NCI-H2227 treated with DMSO at 0.1 percent for 48 hours (cell line): Measurements from ENCODE around the gene MOB3B.
"Not testable (repeated sequence)": the region's sequence is repeated elsewhere in the genome, so short reads cannot be mapped to it uniquely, and the experiment has no call there.

Experiments
- DNase-seq: peaks from one replicate; lab custom pipeline; 2025; lab: John Stamatoyannopoulos, UW

Gene MOB3B

DNA sequence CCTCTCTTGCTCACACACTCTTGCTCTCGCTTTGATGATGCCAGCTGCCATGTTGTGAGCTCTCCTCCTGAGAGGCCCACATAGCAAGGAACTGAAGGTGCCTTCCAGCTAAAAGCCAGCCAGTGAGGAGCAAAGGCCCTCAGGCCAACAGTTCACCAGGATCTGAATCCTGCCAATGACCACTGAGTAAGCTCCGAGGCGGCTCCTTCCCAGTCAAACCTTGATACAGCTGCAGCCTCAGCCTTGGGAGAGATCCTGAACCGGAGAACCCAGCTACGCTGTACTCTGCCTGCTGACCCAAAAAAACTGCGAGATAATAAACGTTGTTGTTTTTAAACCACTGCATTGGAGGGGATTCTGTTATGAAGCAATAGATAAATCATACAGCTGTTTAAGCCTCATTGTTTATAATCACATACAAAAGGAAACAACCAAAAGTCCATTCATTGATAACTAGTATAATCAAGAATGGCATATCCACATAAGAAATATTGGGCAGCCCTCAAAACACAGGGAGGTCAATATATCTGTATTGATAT lies 54.5 kb downstream of the MOB3B start:
- DNase-seq = no peak

DNA sequence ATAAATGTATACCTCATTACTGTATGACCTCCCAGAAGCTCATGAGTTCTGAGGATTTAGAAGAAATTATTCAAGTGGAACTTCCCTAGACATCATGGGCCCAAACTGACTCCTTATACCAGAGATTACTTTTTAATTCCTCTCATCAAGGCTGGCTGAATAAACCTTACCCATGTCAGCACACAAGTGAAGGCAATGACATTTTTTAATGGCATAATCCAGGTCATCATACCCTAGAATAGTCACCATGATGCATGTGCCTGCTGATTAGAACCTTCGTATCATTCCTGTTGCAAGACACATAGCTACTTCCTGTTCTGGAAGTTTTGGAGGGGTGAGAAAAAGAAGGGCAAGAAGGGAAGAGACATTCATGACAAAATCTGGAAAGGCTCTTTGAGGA lies 55.3 kb downstream of the MOB3B start:
- DNase-seq = no peak

DNA sequence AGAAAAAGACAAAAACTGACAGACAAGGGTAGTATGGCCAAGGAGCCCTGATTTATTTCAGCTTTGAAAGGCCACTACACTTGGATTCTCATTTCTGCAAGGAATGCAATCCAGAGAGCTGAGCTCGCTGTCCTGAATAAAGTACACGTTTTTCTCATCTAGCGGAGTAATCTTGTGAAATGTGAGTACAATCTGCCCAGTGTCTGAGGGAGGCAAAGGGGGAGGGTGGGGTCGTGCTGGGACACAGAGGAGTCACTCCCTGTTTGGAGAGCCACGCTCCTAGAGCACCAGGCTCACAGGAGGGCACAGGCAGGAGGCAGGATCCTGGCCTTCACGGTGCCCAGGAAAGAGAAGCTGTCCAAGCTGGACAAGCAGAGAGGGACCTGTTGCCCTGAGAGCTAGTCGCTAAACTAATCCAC lies 56.5 kb downstream of the MOB3B start:
- no peak for DNase-seq

DNA sequence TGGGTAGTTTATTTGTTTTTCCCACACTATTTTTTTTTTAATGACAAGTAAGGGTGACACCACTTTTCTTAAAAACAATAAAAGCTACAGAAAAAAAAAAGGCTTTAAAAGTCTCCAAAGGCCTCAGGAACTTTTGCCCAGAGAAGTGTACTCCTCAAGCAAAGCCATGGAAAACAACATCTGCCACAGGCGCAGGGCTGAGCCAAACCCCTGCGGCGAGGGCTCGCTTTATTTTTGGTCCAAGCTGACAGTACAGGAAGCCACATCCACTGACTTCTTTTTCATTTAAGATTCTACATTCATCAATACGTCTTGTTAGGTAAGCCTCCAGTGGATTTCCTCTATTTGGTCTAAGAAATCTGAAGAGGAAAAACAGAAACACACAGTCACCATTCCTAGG lies 57.4 kb downstream of the MOB3B start:
- DNase-seq = no peak

DNA sequence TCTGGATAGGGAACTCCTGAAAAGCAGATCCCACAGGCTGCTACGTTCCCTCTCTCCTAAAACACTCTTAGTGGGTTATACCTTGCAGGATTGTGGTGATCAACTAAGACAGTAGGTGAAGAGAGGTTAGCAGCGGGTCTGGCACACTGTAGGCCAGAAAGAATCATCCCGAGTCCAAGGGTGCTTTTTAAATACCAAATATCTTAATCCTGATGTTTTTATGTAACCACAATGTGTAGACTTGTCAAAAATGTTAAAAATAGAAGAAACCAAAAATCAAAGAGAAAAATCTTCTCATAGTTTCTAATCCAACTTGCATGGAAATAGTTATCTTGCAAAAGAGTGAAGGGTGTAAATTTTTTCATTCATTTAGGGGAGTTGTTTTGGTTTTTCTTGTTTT lies 57.8 kb downstream of the MOB3B start:
- DNase-seq = no peak

DNA sequence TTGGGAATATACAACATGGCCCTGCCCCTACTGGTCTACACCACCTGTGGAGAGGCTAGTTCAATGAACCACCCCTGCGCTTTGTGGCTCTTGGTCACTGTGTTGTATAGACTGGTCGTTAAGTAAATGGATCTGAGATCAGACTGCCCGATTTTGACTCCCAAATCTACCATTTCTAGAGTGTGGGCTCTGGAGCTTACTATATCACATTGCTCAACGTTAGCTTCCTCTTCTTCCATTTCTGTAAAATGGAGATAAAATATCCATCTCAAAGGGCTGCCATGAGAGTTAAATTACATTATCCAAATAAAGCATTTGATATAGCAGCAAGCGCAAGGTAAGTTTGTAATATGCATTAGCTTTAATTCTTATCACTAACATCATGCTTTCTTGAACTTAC lies 58.2 kb downstream of the MOB3B start:
- no peak for DNase-seq

DNA sequence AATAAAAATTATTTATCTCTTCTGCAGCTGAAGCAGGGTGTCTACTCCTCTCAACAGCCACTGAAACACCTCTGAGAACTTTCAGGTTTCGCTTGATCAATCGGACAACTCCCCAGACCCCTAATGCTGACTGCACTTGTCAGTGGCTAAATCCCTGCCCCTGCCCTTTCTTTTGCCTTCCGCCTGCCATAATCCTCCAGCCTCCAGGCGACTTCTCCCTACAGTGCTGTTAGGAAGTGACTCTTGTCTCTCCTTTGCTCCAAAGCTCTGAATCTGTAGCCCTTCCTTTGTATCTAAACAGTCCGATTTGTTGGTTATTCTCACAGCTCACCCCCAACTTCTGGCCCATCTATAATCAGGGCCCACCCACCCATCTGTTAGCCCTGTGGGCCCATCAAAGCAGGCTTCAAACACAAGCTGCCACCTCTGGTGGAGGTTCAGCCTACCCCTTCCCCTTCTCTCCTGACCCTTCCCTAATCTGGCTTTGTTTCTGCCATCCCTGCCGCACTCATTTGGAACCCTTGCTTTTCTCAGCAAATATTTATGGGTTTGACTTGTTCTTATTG lies 59.2 kb downstream of the MOB3B start:
- DNase-seq = no peak

DNA sequence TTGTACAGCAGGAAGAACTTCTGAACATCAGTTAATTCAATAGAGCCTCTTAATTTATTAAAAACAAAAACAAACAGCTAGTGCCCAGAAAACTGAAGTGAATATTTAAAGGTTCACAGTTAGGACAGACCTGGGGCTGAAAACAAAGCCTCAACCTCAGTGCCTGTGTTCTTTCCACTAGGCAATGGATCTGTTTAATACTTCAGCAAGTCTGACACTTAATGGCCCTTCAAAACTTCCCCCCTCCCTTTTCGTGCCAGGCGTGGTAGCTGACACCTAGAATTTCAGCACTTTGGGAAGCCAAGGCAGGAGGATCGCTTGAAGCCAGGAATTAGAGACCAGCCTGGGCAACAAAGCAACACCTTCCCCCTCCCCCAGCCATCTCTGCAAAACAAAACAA lies 60.1 kb downstream of the MOB3B start:
- DNase-seq = no peak

DNA sequence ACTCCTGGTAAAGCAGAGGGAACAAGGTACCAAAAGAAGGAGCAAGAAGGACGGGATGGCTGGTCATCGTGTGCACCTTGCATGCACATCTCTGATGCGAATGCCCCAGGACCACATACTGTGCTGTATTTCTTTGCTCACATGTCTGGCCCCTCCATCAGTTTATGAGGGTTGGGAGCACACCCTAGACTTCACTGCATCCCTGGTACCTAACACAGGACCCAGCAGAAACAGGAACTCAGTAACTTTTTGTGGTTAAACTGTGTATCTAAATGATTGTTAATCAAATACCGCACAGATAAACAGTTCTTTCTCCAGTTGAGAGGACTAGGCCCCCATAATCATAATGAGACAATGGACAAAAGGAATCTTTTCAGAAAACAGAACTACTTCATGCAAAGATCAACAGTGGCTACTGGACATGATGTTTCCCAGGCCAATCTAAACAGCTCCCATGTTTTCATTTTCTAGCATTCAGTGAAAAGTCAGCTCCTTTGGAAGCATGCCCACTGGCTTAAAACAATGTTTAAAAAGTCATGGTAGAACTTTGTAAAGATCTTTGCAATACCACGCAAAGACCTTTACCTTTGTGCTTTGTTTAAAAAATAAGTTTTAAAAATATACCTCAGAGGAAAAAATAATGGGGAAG lies 61.0 kb downstream of the MOB3B start:
- no peak for DNase-seq

DNA sequence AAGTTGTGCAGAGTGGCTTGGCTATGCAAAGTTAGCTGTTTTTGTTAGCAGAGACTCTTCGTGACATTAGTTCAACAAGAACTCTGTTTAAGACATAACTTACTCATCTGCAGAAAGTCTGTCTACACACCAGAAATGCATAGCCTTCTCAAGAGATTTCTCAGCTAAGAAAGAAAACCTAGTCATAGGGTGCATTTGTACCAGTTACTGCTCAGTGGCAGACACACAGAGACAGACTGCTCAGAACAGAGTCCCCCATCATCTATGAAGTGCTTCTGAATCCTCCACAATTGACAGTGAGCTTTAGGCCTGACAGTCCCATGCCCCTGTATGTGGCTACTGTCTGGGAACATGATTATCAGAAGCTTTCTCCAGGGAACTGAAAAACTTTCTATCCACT lies 61.6 kb downstream of the MOB3B start:
- DNase-seq = no peak

DNA sequence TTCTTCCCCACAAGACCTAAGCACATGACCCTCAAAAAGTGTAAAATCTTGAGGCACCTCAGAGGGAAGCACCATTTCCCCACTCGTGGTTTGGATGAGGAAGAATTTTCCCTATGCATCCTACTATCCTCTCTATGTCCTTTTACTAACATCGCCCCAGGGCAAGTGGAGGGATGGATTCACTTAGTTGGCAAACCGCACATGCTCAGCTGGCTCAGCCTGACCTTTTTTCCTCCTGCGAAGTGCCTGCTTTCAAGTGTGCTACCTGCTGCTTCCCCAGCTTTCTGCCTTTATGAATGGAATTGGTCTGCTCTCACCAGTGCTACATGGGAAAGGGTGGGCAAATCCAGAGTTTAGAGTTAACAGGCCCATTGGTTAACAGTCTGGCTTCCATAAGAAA lies 62.1 kb downstream of the MOB3B start:
- no peak for DNase-seq

DNA sequence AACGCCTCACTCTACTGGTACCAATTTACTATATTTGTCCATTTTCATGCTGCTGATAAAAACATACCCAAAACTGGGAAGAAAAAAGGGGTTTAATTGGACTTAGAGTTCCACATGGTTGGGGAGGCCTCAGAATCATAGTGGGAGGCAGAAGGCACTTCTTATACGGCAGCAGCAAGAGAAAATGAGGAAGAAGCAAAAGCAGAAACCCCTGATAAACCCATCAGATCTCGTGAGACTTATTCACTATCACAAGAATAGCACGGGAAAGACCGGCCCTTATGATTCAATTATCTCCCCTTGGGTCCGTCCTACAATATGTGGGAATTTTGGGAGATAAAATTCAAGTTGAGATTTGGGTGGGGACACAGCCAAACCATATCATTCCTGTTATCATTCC lies 63.1 kb downstream of the MOB3B start:
- not testable (repeated sequence) for DNase-seq

DNA sequence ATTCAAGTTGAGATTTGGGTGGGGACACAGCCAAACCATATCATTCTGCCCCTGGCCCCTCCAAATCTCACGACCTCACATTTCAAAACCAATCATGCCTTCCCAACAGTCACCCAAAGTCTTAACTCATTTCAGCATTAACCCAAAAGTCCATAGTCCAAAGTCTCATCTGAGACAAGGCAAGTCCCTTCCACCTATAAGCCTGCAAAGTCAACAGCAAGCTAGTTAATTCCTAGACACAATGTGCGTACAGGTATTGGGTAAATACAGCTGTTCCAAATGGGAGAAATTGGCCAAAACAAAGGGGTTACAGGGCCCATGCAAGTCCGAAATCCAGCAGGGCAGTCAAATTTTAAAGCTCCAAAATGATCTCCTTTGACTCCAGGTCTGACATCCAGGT lies 64.7 kb downstream of the MOB3B start:
- not testable (repeated sequence) for DNase-seq

DNA sequence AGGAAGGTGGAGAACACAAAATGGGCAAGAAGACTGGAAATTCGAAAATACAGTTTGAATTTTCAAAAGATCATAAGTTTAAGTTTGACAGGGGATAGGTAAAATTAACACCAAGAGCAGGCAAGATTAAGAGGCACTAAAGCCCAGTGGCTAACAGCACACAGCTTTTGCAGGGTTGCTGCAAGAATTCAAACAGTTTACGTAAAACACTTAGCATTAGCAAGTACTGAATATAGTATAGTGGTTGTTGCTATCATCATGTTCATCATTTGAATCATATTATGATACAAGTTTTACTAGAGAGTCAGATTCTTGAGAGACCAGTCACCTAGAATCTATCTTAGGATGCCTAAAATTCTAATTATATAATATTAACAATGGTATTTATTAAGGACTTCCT lies 66.8 kb downstream of the MOB3B start:
- no peak for DNase-seq

DNA sequence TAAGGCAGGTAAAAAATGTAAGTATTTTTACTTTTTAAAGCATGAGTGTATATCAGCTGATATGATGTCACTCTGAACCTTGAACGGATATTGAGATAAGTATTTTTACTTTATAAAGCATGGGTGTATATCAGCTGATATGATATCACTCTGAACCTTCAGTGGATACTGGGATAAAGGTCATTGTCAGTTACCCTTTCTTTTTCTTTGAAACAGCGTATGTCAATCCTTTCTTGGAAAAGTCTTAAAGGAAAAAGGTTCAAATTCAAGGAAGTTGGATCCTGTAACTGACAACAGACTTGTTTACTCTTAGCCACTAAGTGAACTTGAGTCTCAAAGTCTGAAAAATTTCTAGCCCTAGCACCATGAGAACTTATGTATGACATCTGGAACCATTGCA lies 67.2 kb downstream of the MOB3B start:
- DNase-seq = no peak

DNA sequence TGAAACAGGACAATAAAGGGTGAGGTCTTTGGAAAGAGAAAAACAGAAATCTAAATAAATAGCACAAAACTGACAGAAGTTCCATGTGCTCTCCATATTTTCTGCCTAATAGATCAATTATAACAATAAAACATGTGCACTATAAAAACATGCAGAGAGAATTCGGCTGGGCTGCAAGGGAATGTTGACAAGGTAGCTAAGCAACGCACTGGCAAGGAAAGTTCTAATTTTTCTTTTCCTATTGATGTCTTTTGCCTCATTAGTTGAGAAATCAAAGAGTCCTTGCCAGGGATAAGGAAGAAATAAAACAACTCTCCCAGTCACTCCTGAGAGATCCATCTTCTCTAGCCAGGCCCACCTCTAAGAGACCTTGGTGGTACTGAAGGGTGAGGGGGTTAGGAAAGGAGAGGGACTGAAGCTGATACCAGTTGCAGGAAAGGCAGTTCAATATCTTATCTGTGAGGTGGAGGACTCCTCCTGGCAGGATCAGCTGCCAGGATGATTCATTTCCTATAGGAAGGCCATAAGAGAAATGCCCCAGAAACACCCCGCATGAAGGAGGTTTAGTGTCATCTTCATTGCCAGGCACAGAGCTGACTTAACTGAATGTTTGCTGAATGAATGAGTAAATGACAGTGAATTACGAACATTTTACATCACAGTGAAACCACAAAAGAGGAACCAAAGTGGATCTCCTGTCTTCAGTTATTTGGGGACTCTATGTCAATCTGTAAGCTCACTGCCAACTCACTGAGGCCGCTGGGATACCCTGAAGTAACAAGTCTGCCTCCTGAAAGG lies 69.2 kb downstream of the MOB3B start:
- DNase-seq = no peak

DNA sequence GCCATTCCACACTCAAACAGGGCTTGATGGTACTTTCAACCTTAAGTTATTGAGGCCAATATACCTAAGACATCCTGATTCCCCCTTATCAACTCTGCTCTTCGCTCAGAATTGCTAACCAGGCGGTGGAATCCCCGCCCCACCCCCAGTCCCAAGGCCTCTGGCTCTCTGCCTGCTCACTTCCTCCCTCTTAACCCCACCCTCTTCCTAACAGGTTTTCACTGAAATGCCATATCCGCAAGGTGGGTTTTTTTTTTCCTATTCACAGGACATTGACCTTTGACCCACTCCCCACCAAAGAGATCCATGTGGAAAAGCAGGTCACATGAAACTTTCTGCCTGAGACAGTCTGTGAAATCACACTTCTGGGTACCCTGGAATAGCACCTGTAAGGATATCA lies 72.2 kb downstream of the MOB3B start:
- no peak for DNase-seq

DNA sequence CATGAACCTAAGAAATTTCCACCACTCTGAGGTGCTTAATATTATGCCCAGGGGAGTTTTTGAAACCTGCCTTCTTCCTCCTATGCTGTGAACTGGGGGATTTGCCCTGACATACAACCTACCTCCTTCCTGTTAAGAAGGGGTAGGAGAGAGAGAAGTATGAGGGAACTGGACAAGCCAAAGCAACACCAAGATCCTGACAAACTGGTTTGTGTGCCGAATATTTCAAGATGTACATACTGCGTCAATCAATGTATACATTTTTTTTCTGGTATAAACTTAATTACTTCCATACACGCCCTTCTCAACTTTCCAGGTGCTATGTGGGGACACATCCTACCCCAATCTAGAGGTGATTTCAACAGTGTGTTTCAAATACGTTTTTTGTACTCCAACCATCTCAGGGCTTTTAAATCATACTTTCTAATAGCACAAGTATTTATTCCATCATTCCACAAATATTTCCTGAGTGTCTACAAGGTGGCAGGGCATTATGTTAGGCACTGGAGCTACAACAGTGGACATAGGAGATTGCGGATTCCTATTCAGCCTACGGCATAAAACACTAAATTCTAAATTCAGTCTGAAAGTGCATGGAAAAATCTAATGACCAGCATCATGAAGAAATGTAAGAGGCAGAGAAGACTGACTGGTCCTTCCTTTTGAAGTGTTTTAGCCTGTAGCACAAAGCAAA lies 75.6 kb downstream of the MOB3B start:
- DNase-seq = no peak

DNA sequence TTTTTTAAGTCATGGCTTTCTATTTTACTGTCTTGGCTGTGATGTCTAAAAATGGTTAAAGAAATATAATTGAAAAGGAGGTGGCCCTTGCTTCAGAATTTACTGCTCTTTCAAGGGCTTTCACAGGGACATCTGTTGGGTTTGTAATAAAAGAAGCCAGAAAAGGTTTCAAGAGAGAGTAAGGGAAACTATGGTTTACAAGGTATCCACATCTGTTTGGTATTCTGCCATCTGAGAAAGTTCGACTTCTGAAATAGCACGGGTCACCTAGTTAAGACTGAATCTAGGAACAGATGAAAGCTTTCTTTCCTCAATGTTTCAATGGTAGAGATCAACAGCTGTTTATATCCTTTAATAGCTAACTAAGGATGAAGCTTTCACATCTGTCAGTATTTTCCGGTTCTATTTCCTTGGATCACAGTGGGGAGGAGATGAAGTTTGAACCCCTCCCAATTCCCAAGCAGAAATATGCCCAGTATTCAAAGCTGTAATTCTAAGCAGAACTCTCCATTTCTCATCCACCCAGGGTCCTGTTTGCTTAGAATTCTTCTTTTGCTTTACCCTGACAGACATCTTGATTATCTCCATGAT lies 78.3 kb downstream of the MOB3B start:
- DNase-seq = no peak

DNA sequence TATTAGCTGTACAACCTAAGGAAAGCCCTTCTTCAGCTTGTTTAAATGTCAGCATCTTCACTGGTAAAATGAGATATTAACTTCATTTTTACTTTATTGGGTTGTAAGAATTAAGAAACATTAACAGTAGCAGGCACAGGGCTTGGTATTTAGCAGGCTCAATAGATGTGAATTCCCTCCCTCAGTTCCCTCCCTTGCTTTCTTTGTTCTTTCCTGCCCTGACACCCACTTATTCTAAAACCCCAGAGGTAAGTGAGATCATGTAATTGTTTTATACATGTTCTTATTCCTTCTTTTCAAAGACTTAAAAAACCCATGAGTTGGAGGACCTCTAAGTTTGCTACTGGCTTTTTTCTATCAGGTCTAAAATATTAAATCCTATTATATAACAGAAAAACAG lies 78.9 kb downstream of the MOB3B start:
- DNase-seq = no peak

DNA sequence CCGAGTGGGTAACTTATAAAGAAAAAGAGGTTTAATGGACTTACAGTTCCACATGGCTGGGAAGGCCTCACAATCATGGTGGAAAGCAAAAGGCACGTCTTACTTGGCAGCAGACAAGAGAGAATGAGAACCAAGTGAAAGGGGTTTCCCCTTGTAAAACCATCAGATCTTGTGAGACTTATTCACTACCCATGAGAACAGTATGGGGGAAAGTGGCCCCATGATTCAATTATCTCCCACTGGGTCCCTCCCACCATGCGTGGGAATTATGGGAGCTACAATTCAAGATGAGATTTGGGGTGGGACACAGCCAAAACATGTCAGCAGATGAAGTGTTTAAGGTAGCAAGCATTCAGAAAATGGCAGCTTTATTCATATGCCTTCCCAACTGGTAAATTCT lies 81.3 kb downstream of the MOB3B start:
- DNase-seq = not testable (repeated sequence)

DNA sequence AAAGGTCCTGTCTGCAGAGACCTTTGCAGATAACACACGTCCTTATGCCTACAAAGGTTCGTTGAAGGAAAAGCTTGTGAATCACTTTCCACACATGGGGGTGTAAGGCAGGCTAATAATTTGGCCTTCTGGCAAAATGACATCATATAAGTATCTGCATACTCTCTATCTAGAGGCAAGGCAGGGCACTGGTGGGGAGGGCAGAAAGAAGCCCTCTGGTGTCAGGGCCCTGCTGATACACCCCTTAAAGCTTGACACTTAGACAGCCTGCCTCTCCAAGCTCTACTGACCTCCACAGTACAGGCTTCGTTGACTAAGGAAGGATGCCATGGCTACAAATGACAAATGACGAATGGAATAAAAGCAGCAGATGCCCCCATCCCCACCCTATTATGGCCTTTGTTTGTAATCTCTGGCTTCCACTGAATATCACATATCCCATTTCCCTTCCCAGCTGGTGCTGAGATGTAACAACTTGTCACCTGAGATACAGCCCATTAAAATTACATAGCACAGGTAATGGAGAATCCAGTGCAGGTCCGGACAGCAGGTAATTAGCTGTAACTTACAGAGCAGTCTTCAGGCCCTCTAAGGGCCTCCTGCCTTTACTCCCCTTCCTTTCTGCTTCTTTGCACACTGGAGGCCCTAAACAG lies 82.5 kb downstream of the MOB3B start:
- DNase-seq = no peak
